GM12864 (cell line): Measurements from ENCODE around the gene STAG2.
A peak's percentile ranks its signal among the peaks of the same experiment; 100 is the strongest.

Source experiments
- DNase-seq: peaks from one replicate; pipeline ENCODE4 v3.0.0-alpha.2; 2011; ENCODE audit warnings: low read depth
- H3K4me3 ChIP-seq: 2 replicates; pipeline ENCODE4 v1.5.1; 2011; ENCODE audit warnings: mild to moderate bottlenecking, low read depth, low read length, control low read depth
- CTCF ChIP-seq: IDR thresholded peaks from 2 replicates; pipeline ENCODE4 v1.5.1; 2011; ENCODE audit warnings: low read depth, mild to moderate bottlenecking, moderate library complexity, low read length, control low read depth, inconsistent platforms; ENCODE audit errors: missing control alignments

The STAG2 gene

DNA sequence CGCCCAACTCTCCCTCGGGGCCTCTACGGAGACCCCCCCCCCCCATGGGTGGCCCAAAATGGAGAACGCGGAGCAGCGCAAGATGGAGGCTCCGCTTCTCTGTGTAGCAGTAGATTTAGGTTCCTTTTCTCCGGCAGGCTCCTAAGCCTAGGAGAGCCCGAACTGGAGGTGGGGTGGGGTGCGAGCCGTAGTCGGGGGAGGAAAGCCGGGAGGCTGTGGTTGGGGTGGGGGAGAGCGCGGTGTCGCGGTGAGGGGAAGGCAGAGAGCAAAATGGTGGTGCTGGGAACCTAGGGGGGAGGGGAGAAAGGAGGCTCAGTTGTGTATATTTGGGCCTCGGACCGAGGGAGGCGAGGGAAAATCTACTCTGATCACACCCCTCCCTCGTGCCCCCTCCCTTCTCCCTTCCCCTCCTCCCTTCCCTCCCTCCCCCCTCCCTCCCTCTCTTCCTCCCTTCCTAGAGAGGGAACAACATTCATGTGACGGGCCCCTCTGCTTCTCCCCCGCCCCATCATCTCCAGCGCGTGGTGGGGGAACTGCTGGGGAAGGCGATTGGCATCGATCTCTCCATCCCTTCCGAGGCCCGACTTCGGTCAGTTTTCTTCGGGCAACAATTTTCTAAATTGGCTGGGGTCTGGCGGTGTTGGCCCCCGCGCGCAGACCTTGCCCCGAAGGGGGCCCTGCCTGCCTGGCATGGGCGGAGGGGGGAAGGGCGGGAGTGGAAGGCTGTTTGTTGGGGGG, at the start of gene STAG2:
Gene STAG2 (plus strand): TSS at position 439 of the 738 bp plus-strand sequence. CDS start 60,922 bp downstream, outside the sequence.
- TF ChIP-seq CTCF = no peak
- peak within 1 kb of the TSS; percentile 86 for H3K4me3 ChIP-seq
- peak; percentile 33 for DNase-seq

GRCh38 chrX:123917069-123917468, 44.4 kb upstream of the STAG2 start:
- DNase-seq = no peak

GRCh38 chrX:123918106-123918721, 43.3 kb upstream of the STAG2 start:
- no peak for TF ChIP-seq CTCF
- no peak overlapping the region for H3K4me3 ChIP-seq
- DNase-seq = no peak

More at GRCh38 chrX:123917069-123917468, 44.4 kb upstream of the STAG2 start:
- H3K4me3 ChIP-seq = no peak overlapping the region
- TF ChIP-seq CTCF = no peak

- no peak overlapping the region for H3K4me3 ChIP-seq
- no peak for DNase-seq
- TF ChIP-seq CTCF = no peak
Observed at GRCh38 chrX:123920105-123920785, 41.3 kb upstream of the STAG2 start.

- no peak for TF ChIP-seq CTCF
- DNase-seq = no peak
- H3K4me3 ChIP-seq = no peak overlapping the region
Observed at GRCh38 chrX:123923211-123923610, 38.3 kb upstream of the STAG2 start.

- DNase-seq = no peak
- TF ChIP-seq CTCF = no peak
- no peak overlapping the region for H3K4me3 ChIP-seq
Observed at GRCh38 chrX:123924186-123924585, 37.3 kb upstream of the STAG2 start.
